ENCODE measurements around the gene IL1RAPL2. TPM values are rescaled to one million over a fixed set of nuclear protein-coding genes. Genes with fewer than 3 reads are reported as not detected.

IL1RAPL2 gene
- total and polyA plus RNA-seq, 10 of the 15 experiments (the other 5 are each of a cell fraction or from before 2014, with no cell fraction given) = 0.19 TPM; not detected in 9

GRCh38 chrX:104707572-104707971 lies 141.6 kb downstream of the IL1RAPL2 start:
- no peaks in the 10 kb centered on the region for H3K4me1 ChIP-seq (ENCODE audit: control insufficient read depth, insufficient read depth, low read length)
- H3K27ac ChIP-seq (ENCODE audit: control insufficient read depth, insufficient read depth) = no peak overlapping the region
- ChIA-PET SMC1A (ENCODE audit: uncharacterized antibody, unreplicated experiment) (no interaction called here), POLR2A (no interaction called here), RAD21 (ENCODE audit: unreplicated experiment) (no interaction called here), CTCF (no interaction called here)
- FAIRE-seq (no peak), DNase-seq (ENCODE audit: low read depth, low spot score) (no peak), ATAC-seq (no peak)
- H3K27me3 ChIP-seq (replicated peaks in 1 of 2; ENCODE audit: control insufficient read depth in 2 of 2, insufficient read depth in 2 of 2, low read length in 1 of 2) = 0 out of 4 replicates have a peak, but pooled peaks cover 0 to 2% of the 10 kb centered on the region in 2 experiments
- H2AFZ ChIP-seq (ENCODE audit: control insufficient read depth, low read depth, low read length) = no peak overlapping the region
- H3K9me3 ChIP-seq (replicated peaks; ENCODE audit: control insufficient read depth, insufficient read depth, low read length) = no peaks in the 10 kb centered on the region
- intact Hi-C loops (cut with micrococcal nuclease; ENCODE audit: unreplicated experiment) = no loop called here
- no peak overlapping the region for H3K4me3 ChIP-seq
- BruUV-seq (replicated peaks) = no TSS peak
- H3K4me2 ChIP-seq (ENCODE audit: control insufficient read depth, insufficient read depth) = no peak overlapping the region
- in situ Hi-C loops (cut with MboI) = no loop called here
- H3K79me2 ChIP-seq (ENCODE audit: control insufficient read depth, insufficient read depth, low read length) = no peaks in the 10 kb centered on the region
- H4K20me1 ChIP-seq (ENCODE audit: control insufficient read depth, insufficient read depth) = no peaks in the 10 kb centered on the region
- no peak overlapping the region for H3K9ac ChIP-seq (ENCODE audit: control insufficient read depth, insufficient read depth, low read length)
- no peaks in the 10 kb centered on the region for H3K36me3 ChIP-seq (ENCODE audit: control insufficient read depth in 2 of 2, insufficient read depth in 2 of 2, low read length in 1 of 2)
- no peak for TF ChIP-seq ATF2 (IDR thresholded peaks at IDR 0.05; ENCODE audit: low read length)
- no peak for TF ChIP-seq ATF3 (IDR thresholded peaks at IDR 0.05; ENCODE audit: borderline replicate concordance, extremely low read depth, low read depth, low read length)
- TF ChIP-seq STAT1 (conservative IDR thresholded peaks at IDR 0.05) = no peak
- no peak for TF ChIP-seq NR2C2 (IDR thresholded peaks at IDR 0.05; ENCODE audit: borderline replicate concordance, control insufficient read depth, insufficient read length, low read depth)
- no peak for TF ChIP-seq CBX3 (IDR thresholded peaks at IDR 0.05; ENCODE audit: borderline replicate concordance, low read depth)
- no peak for TF ChIP-seq ZNF384 (IDR thresholded peaks at IDR 0.05; ENCODE audit: borderline replicate concordance, low read depth, low read length)
- TF ChIP-seq RFX5 (IDR thresholded peaks at IDR 0.05; ENCODE audit: low read depth, low read length) = no peak
- TF ChIP-seq HDGF (IDR thresholded peaks at IDR 0.05) = no peak
- no peak for TF ChIP-seq USF1 (IDR thresholded peaks at IDR 0.05; ENCODE audit: borderline replicate concordance, extremely low read length, insufficient read depth, low read depth, low read length)
- TF ChIP-seq TARDBP (IDR thresholded peaks at IDR 0.05; ENCODE audit: borderline replicate concordance) = no peak
- no peak for TF ChIP-seq E2F8 (IDR thresholded peaks at IDR 0.05; ENCODE audit: low read depth, partially characterized antibody)
- no peak for TF ChIP-seq POLR2AphosphoS5 (IDR thresholded peaks at IDR 0.05; ENCODE audit: low read length)
- TF ChIP-seq CEBPB (IDR thresholded peaks at IDR 0.05; ENCODE audit: borderline replicate concordance in 1 of 2, low read depth in 2 of 2, low read length in 2 of 2) = no peak
